HepG2 (cell line): ENCODE results near the gene LSM3. TPM values are rescaled to one million over a fixed set of nuclear protein-coding genes. Genes with fewer than 3 reads are reported as not detected.

Experiments used
- ATAC-seq: fragments of 200-7000 bp; cut with Tn5 transposase; 3 replicates; pipeline ENCODE4 v1.9.1; 2020; ENCODE audit warnings: mild to moderate bottlenecking, moderate library complexity
- BruUV-seq: library from RNA; stranded (reverse); fragments of 400-500 nt; replicated peaks from 2 replicates; lab custom pipeline; 2021; lab: Mats Ljungman, UMichigan
- CTCF ChIA-PET: fragments of 300-600 bp; formaldehyde crosslinking; extraction: SDS; loops from one replicate; lab custom pipeline; 2021; ENCODE audit warnings: low total read pairs, inconsistent platforms, low intra/inter-chr PET ratio; lab: Yijun Ruan, JAX
- POLR2A ChIA-PET: fragments of 350-600 bp; sonication (Branson Sonifier 250); formaldehyde crosslinking; loops from one replicate; lab custom pipeline; 2020; ENCODE audit warnings: antibody characterized with exemption, inconsistent platforms; lab: Yijun Ruan, JAX
- DNase-seq: peaks from one replicate; pipeline ENCODE4 v3.0.0-alpha.2; 2015; ENCODE audit warnings: low spot score
- FAIRE-seq: peaks from 3 replicates; lab custom pipeline; 2011; peaks lifted over from hg19 to GRCh38; lab: Jason Lieb, UNC
- H2AFZ ChIP-seq: one replicate; pipeline ENCODE4 v1.6.1; 2011; ENCODE audit warnings: low read length, inconsistent platforms
- H3K27ac ChIP-seq: fragments of 300-600 bp; 3 replicates; pipeline ENCODE4 v1.8.0; 2011; ENCODE audit warnings: mixed run types, mild to moderate bottlenecking, mixed read lengths, low read length, inconsistent platforms; ENCODE audit not compliant: insufficient read depth; ENCODE audit errors: extremely low read length
- H3K27me3 ChIP-seq, 2 experiments: fragments of 200-600 bp in 1 of 2; 2 replicates in 1 of 2; 3 replicates in 1 of 2; pipeline versions ENCODE4 v1.6.0 to v1.8.0; 2011; ENCODE audit warnings: low read length in 2 of 2, mild to moderate bottlenecking in 2 of 2, moderate library complexity in 2 of 2, inconsistent platforms in 1 of 2; ENCODE audit not compliant: insufficient read depth in 2 of 2, control insufficient read depth in 1 of 2
- H3K36me3 ChIP-seq, 2 experiments: fragments of 200-600 bp in 1 of 2; replicated peaks in 1 of 2; 2 replicates in 1 of 2; 3 replicates in 1 of 2; pipeline versions ENCODE4 v1.5.1 to v1.8.0; 2011; ENCODE audit warnings: low read length in 2 of 2, inconsistent platforms in 1 of 2; ENCODE audit not compliant: insufficient read depth in 2 of 2, control insufficient read depth in 1 of 2
- H3K4me1 ChIP-seq: 2 replicates; pipeline ENCODE4 v1.5.1; 2012; ENCODE audit warnings: low read length, inconsistent platforms; ENCODE audit not compliant: insufficient read depth
- H3K4me2 ChIP-seq: 2 replicates; pipeline ENCODE4 v1.6.0; 2011; ENCODE audit warnings: low read depth, low read length, inconsistent platforms
- H3K4me3 ChIP-seq, 3 experiments: fragments of 200-600 bp in 1 of 3; sonication (generic), shearing (Covaris generic) in 1 of 3; replicated peaks in 1 of 3; 2 replicates each; pipeline ENCODE4 v1.5.1; 2011 to 2016; ENCODE audit warnings: low read length in 3 of 3, inconsistent platforms in 2 of 3, low read depth in 2 of 3, mild to moderate bottlenecking in 2 of 3, control low read depth in 1 of 3, mixed read lengths in 1 of 3; ENCODE audit not compliant: insufficient read depth in 1 of 3
- H3K79me2 ChIP-seq: one replicate; pipeline ENCODE4 v1.6.1; 2011; ENCODE audit warnings: low read length, inconsistent platforms; ENCODE audit not compliant: insufficient read depth
- H3K9ac ChIP-seq: 2 replicates; pipeline ENCODE4 v1.6.0; 2011; ENCODE audit warnings: mild to moderate bottlenecking, low read depth, low read length, inconsistent platforms; ENCODE audit not compliant: insufficient read depth
- H3K9me3 ChIP-seq: 2 replicates; pipeline ENCODE4 v1.5.1; 2012; ENCODE audit warnings: mild to moderate bottlenecking, low read length
- H4K20me1 ChIP-seq: 2 replicates; pipeline ENCODE4 v1.6.0; 2011; ENCODE audit warnings: inconsistent platforms, mild to moderate bottlenecking, low read length, moderate library complexity; ENCODE audit not compliant: insufficient read depth
- AHR ChIP-seq: IDR thresholded peaks from 2 replicates; pipeline ENCODE4 v1.6.1; 2018; ENCODE audit warnings: missing genetic modification reagents, missing compliant biosample characterization
- BORCS8-MEF2B ChIP-seq: sonication (generic); formaldehyde crosslinking; IDR thresholded peaks from 2 replicates; pipeline ENCODE4 v1.8.0; 2022; ENCODE audit warnings: mild to moderate bottlenecking, missing genetic modification reagents
- CHD4 ChIP-seq: fragments of 200-600 bp; sonication (generic); IDR thresholded peaks from 2 replicates; pipeline ENCODE4 v1.7.0; 2017; ENCODE audit warnings: mild to moderate bottlenecking, low read length, borderline replicate concordance
- ETV6 ChIP-seq: sonication (generic); formaldehyde crosslinking; conservative IDR thresholded peaks from 2 replicates; pipeline ENCODE4 v1.4.0; 2020; ENCODE audit warnings: missing genetic modification reagents
- GTF3A ChIP-seq: sonication (generic); formaldehyde crosslinking; conservative IDR thresholded peaks from 2 replicates; pipeline ENCODE4 v1.4.0; 2020; ENCODE audit warnings: mild to moderate bottlenecking, missing genetic modification reagents
- NFYC ChIP-seq: IDR thresholded peaks from 2 replicates; pipeline ENCODE4 v1.6.1; 2016; ENCODE audit warnings: missing genetic modification reagents, missing compliant biosample characterization
- NRL ChIP-seq: sonication (generic); formaldehyde crosslinking; IDR thresholded peaks from 2 replicates; pipeline ENCODE4 v1.5.0; 2020; ENCODE audit warnings: missing genetic modification reagents, mild to moderate bottlenecking, moderate library complexity, borderline replicate concordance
- RFX5 ChIP-seq: IDR thresholded peaks from 2 replicates; pipeline ENCODE4 v1.6.1; 2011; ENCODE audit warnings: low read depth, low read length, improper control_type of control experiment
- RORA ChIP-seq: sonication (generic); formaldehyde crosslinking; IDR thresholded peaks from 2 replicates; pipeline ENCODE4 v1.5.0; 2020; ENCODE audit warnings: mild to moderate bottlenecking, missing genetic modification reagents, moderate library complexity
- SOX6 ChIP-seq, 2 experiments: fragments of 450-650 bp in 1 of 2; sonication (generic) in 1 of 2; formaldehyde crosslinking in 1 of 2; IDR thresholded peaks; 2 replicates each; pipeline versions ENCODE4 v1.4.0 to v1.6.1; 2017 to 2020; ENCODE audit warnings: antibody characterized with exemption in 1 of 2, mild to moderate bottlenecking in 1 of 2, missing genetic modification reagents in 1 of 2
- ZNF30 ChIP-seq: sonication (generic); formaldehyde crosslinking; IDR thresholded peaks from 2 replicates; pipeline ENCODE4 v1.5.0; 2020; ENCODE audit warnings: mild to moderate bottlenecking, missing genetic modification reagents
- ZNF614 ChIP-seq: IDR thresholded peaks from 2 replicates; pipeline ENCODE4 v1.6.1; 2018; ENCODE audit warnings: missing biosample characterization, missing genetic modification reagents, inconsistent platforms, borderline replicate concordance
- ZNF678 ChIP-seq: sonication (generic); formaldehyde crosslinking; IDR thresholded peaks from 2 replicates; pipeline ENCODE4 v1.4.0; 2020; ENCODE audit warnings: mild to moderate bottlenecking, missing genetic modification reagents
- WGBS: methylation state at CpG from one replicate; pipeline ENCODE4 v1.1.6; 2017; ENCODE audit warnings: low lambda C conversion rate; 5-methylcytosine and 5-hydroxymethylcytosine counted together
- in situ Hi-C: cut with HindIII; loops from 2 replicates; pipeline ENCODE4 v1.10.0; 2017; ENCODE audit warnings: low pct_unique_long_range_greater_than_20kb; ENCODE audit not compliant: extremely low pct_ligation_motif_present
- intact Hi-C: fragments of 100-400 bp; cut with micrococcal nuclease; formaldehyde crosslinking; loops from one replicate; pipeline ENCODE4 v1.10.0; 2022; ENCODE audit not compliant: unreplicated experiment
- polyA plus RNA-seq, 8 experiments: library from polyadenylated mRNA; depleted of rRNA in 3 of 8; stranded (reverse) in 7 of 8; unstranded in 1 of 8; fragments of >200 nt; fragmentation: Illumina TruSeq in 4 of 8; extraction: Trizol in 4 of 8; gene quantifications; 2 replicates each; pipeline versions ENCODE4 v1.2.1 to v1.2.3, GENCODE V29; 2011 to 2016; ENCODE audit warnings: low read depth in 4 of 8, missing spikeins in 1 of 8, mixed read lengths in 1 of 8; ENCODE audit not compliant: insufficient read depth in 1 of 8
- total RNA-seq, 5 experiments: library from RNA; depleted of rRNA; stranded (reverse); fragments of >200 nt; fragmentation: Illumina TruSeq; extraction: Trizol; gene quantifications; 2 replicates each; pipeline ENCODE4 v1.2.3, GENCODE V29; 2016; ENCODE audit warnings: low read depth in 1 of 5
- TF ChIP-seq, protein P1 (sequence below): sonication (generic); formaldehyde crosslinking; IDR thresholded peaks from 2 replicates; pipeline ENCODE4 v1.4.0; 2020; ENCODE audit warnings: missing genetic modification reagents
- TF ChIP-seq, protein P2 (sequence below): sonication (generic); formaldehyde crosslinking; IDR thresholded peaks from 2 replicates; pipeline ENCODE4 v1.9.0; 2021; ENCODE audit warnings: missing genetic modification reagents, mild to moderate bottlenecking, borderline replicate concordance

The LSM3 gene
- total and polyA plus RNA-seq, 2 of the 13 experiments (the other 11 are each of a cell fraction or from before 2014, with no cell fraction given), result 5.1 to 19.4 TPM

DNA sequence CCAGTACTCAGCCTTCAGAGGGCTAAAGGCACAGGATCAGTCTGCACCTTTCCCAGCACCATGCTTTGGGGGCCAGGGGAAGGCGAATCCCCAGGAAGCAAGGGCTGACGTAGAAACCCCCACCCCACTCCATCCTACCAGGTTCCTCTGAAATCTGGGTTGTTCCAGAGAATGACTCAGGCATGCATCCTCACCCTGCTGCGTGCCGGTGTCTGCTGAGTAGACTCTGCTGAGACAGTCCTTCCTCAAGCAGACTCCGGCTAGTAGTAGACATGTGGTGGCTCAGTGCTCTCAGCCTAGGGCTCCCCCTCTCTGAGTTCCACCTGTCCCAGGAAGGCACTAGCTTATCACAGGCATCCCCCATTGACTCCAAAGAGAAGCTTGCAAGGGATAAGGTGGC is 44.7 kb upstream of the LSM3 start:
- ChIA-PET CTCF (no interaction called here), POLR2A (interaction anchor here (0.8 to 3.5 kb wide), 4 partner anchors 9 to 45 kb away, joined by 3 to 21 read pairs (median 6); partner anchors contain the start of genes CHCHD4, LSM3, TMEM43 and XPC)
- Histone ChIP-seq H3K4me1 (peaks cover 15% of the 10 kb centered on the region), H3K27me3 (no peaks in the 10 kb centered on the region), H3K36me3 (peaks cover 39 to 73% of the 10 kb centered on the region in 2 experiments), H3K4me3 (no peak overlapping the region), H3K27ac (no peak overlapping the region), H2AFZ (no peak overlapping the region), H3K9me3 (no peaks in the 10 kb centered on the region), H4K20me1 (no peaks in the 10 kb centered on the region), H3K4me2 (no peak overlapping the region), H3K9ac (no peak overlapping the region), H3K79me2 (no peaks in the 10 kb centered on the region)
- no TSS peak for BruUV-seq
- in situ Hi-C loops (no loop called here), intact Hi-C loops (no loop called here)
- WGBS, result no CpG with 5 or more reads among the region's 5 CpGs
- TF ChIP-seq, protein P1, sequence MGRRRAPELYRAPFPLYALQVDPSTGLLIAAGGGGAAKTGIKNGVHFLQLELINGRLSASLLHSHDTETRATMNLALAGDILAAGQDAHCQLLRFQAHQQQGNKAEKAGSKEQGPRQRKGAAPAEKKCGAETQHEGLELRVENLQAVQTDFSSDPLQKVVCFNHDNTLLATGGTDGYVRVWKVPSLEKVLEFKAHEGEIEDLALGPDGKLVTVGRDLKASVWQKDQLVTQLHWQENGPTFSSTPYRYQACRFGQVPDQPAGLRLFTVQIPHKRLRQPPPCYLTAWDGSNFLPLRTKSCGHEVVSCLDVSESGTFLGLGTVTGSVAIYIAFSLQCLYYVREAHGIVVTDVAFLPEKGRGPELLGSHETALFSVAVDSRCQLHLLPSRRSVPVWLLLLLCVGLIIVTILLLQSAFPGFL, result no peak
- TF ChIP-seq RFX5, result no peak
- TF ChIP-seq, protein P2, sequence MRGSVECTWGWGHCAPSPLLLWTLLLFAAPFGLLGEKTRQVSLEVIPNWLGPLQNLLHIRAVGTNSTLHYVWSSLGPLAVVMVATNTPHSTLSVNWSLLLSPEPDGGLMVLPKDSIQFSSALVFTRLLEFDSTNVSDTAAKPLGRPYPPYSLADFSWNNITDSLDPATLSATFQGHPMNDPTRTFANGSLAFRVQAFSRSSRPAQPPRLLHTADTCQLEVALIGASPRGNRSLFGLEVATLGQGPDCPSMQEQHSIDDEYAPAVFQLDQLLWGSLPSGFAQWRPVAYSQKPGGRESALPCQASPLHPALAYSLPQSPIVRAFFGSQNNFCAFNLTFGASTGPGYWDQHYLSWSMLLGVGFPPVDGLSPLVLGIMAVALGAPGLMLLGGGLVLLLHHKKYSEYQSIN (CRISPR knock-in tag), result no peak
- TF ChIP-seq AHR (CRISPR knock-in tag), result no peak
- no peak for TF ChIP-seq RORA (CRISPR knock-in tag)
- no peak for TF ChIP-seq GTF3A (CRISPR knock-in tag)
- no peak for FAIRE-seq
- DNase-seq, result no peak
- ATAC-seq, result no peak

DNA sequence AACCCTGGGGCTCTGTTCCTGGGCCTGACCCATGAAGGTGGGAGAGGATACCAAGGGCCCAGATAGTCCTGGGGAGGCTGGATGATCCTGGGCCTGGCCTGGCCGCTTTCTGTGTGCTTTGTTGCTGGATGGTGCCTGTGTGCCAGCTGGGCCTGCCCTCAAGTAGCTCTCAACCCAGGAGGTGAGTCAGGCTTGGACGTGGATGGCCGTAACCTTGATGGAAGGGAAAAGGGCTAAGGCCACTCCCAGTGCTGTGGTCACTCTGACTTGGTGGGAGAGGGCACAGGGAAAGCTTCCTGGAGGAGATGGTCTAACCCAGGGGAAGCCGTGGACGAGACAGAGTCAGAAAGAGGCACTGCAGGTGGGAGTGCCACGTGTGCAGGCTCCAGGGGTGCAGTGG is 44.3 kb upstream of the LSM3 start:
- BruUV-seq, result no TSS peak
- Histone ChIP-seq H3K4me3 (no peak overlapping the region), H3K9ac (no peak overlapping the region), H4K20me1 (no peaks in the 10 kb centered on the region), H3K9me3 (no peaks in the 10 kb centered on the region), H2AFZ (no peak overlapping the region), H3K4me2 (no peak overlapping the region), H3K27me3 (no peaks in the 10 kb centered on the region), H3K36me3 (peaks cover 39 to 71% of the 10 kb centered on the region in 2 experiments), H3K4me1 (peaks cover 15% of the 10 kb centered on the region), H3K79me2 (no peaks in the 10 kb centered on the region), H3K27ac (no peak overlapping the region)
- no peak for ATAC-seq
- CTCF ChIA-PET, result no interaction called here
- 99% methylated on average over 5 of the region's 6 CpGs for WGBS
- DNase-seq, result no peak
- POLR2A ChIA-PET, result interaction anchor here (0.7 to 3.5 kb wide), 2 partner anchors 9 to 10 kb away, joined by 3 to 21 read pairs; partner anchors contain the start of genes CHCHD4 and TMEM43
- in situ Hi-C loops (no loop called here), intact Hi-C loops (no loop called here)
- no peak for FAIRE-seq
- TF ChIP-seq NFYC, result no peak
- TF ChIP-seq ZNF678 (CRISPR knock-in tag), result no peak
- TF ChIP-seq CHD4, result no peak
- no peak for TF ChIP-seq ETV6
- TF ChIP-seq NRL, result no peak
- no peak for TF ChIP-seq SOX6 (IDR thresholded peaks at IDR 0.05)
- no peak for TF ChIP-seq SOX6 (CRISPR knock-in tag; IDR thresholded peaks at IDR 0.05)
- no peak for TF ChIP-seq ZNF30 (CRISPR knock-in tag)
- no peak for TF ChIP-seq BORCS8-MEF2B (CRISPR knock-in tag)
- TF ChIP-seq ZNF614 (CRISPR knock-in tag), result no peak
